Stimulated activated CD4-positive, alpha-beta T cell treated with anti-CD3 and anti-CD28 coated beads, Interleukin-2, amount 100 ng/mL, for 24 hours (primary cell): Measurements from ENCODE around the gene ACTG2.
"Not testable (repeated sequence)": the region's sequence is repeated elsewhere in the genome, so short reads cannot be mapped to it uniquely, and the experiment has no call there.

Experiments used
- DNase-seq, 2 donors: peaks; one replicate each; pipeline ENCODE4 v3.0.0-alpha.2; 2020

ACTG2 gene

GRCh38 chr2:73893764-73894474 is 1.1 kb downstream of the ACTG2 start:
- DNase-seq: no peak

- DNase-seq: no peak
Measured at GRCh38 chr2:73894475-73894850, 1.7 kb downstream of the ACTG2 start.

GRCh38 chr2:73894877-73895276 is 2.1 kb downstream of the ACTG2 start:
- no peak for DNase-seq

GRCh38 chr2:73895473-73895872 is 2.7 kb downstream of the ACTG2 start:
- DNase-seq: no peak

GRCh38 chr2:73896362-73897239 is 3.8 kb downstream of the ACTG2 start:
- DNase-seq: peak in 1 of 2 donors; percentile 16

- no peak for DNase-seq
Measured at GRCh38 chr2:73897240-73897583, 4.4 kb downstream of the ACTG2 start.

GRCh38 chr2:73897934-73898333 is 5.1 kb downstream of the ACTG2 start:
- DNase-seq: no peak

- no peak for DNase-seq
Measured at GRCh38 chr2:73899801-73900336, 7.1 kb downstream of the ACTG2 start.

- no peak for DNase-seq
Measured at GRCh38 chr2:73901143-73901542, 8.3 kb downstream of the ACTG2 start.

GRCh38 chr2:73902284-73902683 is 9.5 kb downstream of the ACTG2 start:
- no peak for DNase-seq

GRCh38 chr2:73903313-73903712 is 10.5 kb downstream of the ACTG2 start:
- no peak for DNase-seq

- DNase-seq: not testable (repeated sequence)
Measured at GRCh38 chr2:73903949-73904613, 11.3 kb downstream of the ACTG2 start.

- no peak for DNase-seq
Measured at GRCh38 chr2:73904952-73905351, 12.1 kb downstream of the ACTG2 start.

GRCh38 chr2:73906847-73907505 is 14.2 kb downstream of the ACTG2 start:
- DNase-seq: no peak

GRCh38 chr2:73907840-73908452 is 15.1 kb downstream of the ACTG2 start:
- DNase-seq: peak; percentile 48 to 60

- no peak for DNase-seq
Measured at GRCh38 chr2:73908689-73909652, 16.2 kb downstream of the ACTG2 start.

GRCh38 chr2:73910873-73911547 is 18.2 kb downstream of the ACTG2 start:
- no peak for DNase-seq

GRCh38 chr2:73911548-73912208 is 18.9 kb downstream of the ACTG2 start:
- no peak for DNase-seq

GRCh38 chr2:73913414-73914054 is 20.7 kb downstream of the ACTG2 start:
- DNase-seq: no peak

- DNase-seq: no peak
Measured at GRCh38 chr2:73914667-73915066, 21.9 kb downstream of the ACTG2 start.
